HL-60 (cell line): Measurements from ENCODE around the gene MEX3A.
A peak's percentile ranks its signal among the peaks of the same experiment; 100 is the strongest.
"Not testable (repeated sequence)": the region's sequence is repeated elsewhere in the genome, so short reads cannot be mapped to it uniquely, and the experiment has no call there.

ENCODE experiments used
- DNase-seq, 2 experiments: peaks; one replicate each; pipeline ENCODE4 v3.0.0-alpha.2; 2010 to 2020; ENCODE audit warnings: low read depth in 1 of 2, low spot score in 1 of 2
- H3K27ac ChIP-seq: fragments of 250-450 bp; sonication (Bioruptor Pico); replicated peaks from 2 replicates; pipeline ENCODE4 v1.5.1; 2020; ENCODE audit warnings: mild to moderate bottlenecking, moderate library complexity
- H3K27me3 ChIP-seq: fragments of 250-450 bp; sonication (Bioruptor Pico); 2 replicates; pipeline ENCODE4 v1.5.1; 2021; ENCODE audit warnings: mild to moderate bottlenecking, moderate library complexity; ENCODE audit not compliant: insufficient read depth, poor library complexity, severe bottlenecking
- H3K4me3 ChIP-seq: replicated peaks from 2 replicates; pipeline ENCODE4 v1.5.1; 2011; ENCODE audit warnings: mild to moderate bottlenecking, control low read depth, low read length; ENCODE audit not compliant: insufficient read depth
- GABPA ChIP-seq: IDR thresholded peaks from 2 replicates; pipeline ENCODE4 v1.6.1; 2012; ENCODE audit warnings: low read depth
- POLR2AphosphoS5 ChIP-seq: IDR thresholded peaks from 2 replicates; pipeline ENCODE4 v1.6.1; 2012; ENCODE audit warnings: low read depth
- SPI1 ChIP-seq: IDR thresholded peaks from 2 replicates; pipeline ENCODE4 v1.6.1; 2012; ENCODE audit warnings: low read depth, mild to moderate bottlenecking, borderline replicate concordance
- TF ChIP-seq, protein P1 (sequence below): IDR thresholded peaks from one replicate; pipeline ENCODE4 v1.5.1; 2011; ENCODE audit warnings: low read length, control low read depth, inconsistent platforms; ENCODE audit not compliant: insufficient read depth
- TF ChIP-seq, protein P2 (sequence below): IDR thresholded peaks from 2 replicates; pipeline ENCODE4 v1.6.1; 2012; ENCODE audit warnings: low read depth; ENCODE audit not compliant: insufficient replicate concordance

MEX3A gene

DNA sequence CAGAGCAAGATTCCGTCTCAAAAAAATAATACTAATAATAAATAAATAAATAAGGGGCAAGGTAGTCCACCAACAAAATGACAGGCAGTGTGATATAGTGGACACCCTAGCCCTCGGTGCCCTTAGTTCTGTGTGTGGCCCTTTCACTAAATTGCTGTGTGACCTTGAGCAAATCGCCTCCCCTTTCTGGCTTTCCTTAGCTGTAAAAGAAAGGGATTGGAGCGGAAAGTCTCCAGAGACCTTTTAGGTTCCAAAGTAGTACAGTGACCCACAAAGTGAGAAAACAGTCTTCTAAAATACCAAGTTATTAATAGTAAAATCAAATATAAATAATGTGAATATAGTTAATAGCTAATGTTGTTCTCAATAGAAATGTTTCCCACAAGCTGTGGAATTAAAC, 39.8 kb upstream of the MEX3A start:
- Histone ChIP-seq H3K27me3 (no peaks in the 10 kb centered on the region), H3K27ac (peak overlapping the region; percentile 30; the same call in 1 of the 2 replicates), H3K4me3 (no peak overlapping the region)
- TF ChIP-seq SPI1 (no peak), GABPA (no peak), POLR2AphosphoS5 (no peak)
- TF ChIP-seq, protein P1, sequence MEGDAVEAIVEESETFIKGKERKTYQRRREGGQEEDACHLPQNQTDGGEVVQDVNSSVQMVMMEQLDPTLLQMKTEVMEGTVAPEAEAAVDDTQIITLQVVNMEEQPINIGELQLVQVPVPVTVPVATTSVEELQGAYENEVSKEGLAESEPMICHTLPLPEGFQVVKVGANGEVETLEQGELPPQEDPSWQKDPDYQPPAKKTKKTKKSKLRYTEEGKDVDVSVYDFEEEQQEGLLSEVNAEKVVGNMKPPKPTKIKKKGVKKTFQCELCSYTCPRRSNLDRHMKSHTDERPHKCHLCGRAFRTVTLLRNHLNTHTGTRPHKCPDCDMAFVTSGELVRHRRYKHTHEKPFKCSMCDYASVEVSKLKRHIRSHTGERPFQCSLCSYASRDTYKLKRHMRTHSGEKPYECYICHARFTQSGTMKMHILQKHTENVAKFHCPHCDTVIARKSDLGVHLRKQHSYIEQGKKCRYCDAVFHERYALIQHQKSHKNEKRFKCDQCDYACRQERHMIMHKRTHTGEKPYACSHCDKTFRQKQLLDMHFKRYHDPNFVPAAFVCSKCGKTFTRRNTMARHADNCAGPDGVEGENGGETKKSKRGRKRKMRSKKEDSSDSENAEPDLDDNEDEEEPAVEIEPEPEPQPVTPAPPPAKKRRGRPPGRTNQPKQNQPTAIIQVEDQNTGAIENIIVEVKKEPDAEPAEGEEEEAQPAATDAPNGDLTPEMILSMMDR: no peak
- TF ChIP-seq, protein P2, sequence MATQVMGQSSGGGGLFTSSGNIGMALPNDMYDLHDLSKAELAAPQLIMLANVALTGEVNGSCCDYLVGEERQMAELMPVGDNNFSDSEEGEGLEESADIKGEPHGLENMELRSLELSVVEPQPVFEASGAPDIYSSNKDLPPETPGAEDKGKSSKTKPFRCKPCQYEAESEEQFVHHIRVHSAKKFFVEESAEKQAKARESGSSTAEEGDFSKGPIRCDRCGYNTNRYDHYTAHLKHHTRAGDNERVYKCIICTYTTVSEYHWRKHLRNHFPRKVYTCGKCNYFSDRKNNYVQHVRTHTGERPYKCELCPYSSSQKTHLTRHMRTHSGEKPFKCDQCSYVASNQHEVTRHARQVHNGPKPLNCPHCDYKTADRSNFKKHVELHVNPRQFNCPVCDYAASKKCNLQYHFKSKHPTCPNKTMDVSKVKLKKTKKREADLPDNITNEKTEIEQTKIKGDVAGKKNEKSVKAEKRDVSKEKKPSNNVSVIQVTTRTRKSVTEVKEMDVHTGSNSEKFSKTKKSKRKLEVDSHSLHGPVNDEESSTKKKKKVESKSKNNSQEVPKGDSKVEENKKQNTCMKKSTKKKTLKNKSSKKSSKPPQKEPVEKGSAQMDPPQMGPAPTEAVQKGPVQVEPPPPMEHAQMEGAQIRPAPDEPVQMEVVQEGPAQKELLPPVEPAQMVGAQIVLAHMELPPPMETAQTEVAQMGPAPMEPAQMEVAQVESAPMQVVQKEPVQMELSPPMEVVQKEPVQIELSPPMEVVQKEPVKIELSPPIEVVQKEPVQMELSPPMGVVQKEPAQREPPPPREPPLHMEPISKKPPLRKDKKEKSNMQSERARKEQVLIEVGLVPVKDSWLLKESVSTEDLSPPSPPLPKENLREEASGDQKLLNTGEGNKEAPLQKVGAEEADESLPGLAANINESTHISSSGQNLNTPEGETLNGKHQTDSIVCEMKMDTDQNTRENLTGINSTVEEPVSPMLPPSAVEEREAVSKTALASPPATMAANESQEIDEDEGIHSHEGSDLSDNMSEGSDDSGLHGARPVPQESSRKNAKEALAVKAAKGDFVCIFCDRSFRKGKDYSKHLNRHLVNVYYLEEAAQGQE: no peak
- no peak for DNase-seq

DNA sequence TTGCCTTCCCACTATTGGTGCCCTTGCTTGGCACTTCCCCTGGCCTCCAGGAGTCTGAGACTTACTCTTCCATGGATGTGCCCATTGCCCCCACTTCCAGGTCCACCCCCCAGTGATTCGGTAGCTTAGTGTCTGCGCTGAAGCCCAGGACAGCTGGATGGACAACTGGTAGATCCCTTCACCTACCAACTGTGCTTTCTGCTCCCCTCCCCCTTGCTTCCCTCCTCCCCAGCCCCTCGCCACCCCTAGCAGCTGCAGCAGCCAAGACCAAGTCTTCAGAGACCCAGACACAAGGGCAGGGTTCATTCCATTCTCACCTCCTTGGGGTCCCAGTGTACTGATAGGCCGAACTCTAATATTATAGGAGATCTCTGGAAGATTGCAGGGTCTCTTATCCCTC, 39.2 kb upstream of the MEX3A start:
- Histone ChIP-seq H3K27ac (no peak overlapping the region), H3K27me3 (no peaks in the 10 kb centered on the region), H3K4me3 (no peak overlapping the region)
- no peak for DNase-seq
- TF ChIP-seq SPI1 (no peak), POLR2AphosphoS5 (no peak), GABPA (no peak)
- TF ChIP-seq, protein P2: no peak
- TF ChIP-seq, protein P1: no peak

DNA sequence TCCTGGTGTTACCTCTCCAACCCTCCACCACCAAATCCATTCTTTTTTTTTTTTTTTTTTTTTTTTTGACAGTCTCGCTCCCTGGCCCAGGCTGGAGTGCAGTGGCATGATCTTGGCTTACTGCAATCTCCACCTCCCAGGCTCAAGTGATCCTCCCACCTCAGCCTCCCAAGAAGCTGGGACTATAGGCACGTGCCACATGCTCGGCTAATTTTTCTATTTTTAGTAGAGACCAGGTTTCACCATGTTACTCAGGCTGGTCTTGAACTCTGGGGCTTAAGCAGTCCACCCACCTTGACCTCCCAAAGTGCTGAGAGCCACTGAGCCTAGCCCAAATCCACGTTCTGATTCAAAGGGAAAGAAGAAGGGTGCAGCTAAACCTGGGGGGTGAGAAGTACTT, 38.7 kb upstream of the MEX3A start:
- not testable (repeated sequence) for H3K4me3 ChIP-seq, H3K27me3 ChIP-seq, H3K27ac ChIP-seq, DNase-seq

DNA sequence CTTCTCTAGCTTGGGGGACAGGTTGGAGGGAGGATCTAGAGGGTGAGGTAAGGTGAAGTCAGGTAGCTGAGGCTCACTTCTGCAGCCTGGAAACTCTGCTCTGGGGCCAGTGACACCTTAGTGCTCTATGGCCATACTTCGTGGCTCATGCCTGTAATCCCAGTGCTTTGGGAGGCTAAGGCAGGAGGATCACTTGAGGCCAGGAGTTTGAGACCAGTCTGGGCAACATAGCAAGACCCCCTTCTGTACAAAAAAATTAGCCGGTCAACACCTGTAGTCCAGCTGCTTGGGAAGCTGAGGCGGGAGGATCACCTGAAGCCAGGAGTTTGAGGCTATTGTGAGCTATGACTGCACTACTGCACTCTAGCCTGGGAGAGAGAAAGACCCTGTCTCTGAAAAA, 38.1 kb upstream of the MEX3A start:
- no peak for DNase-seq
- no peaks in the 10 kb centered on the region for H3K27me3 ChIP-seq
- no peak overlapping the region for H3K4me3 ChIP-seq
- TF ChIP-seq, protein P1: no peak
- no peak overlapping the region for H3K27ac ChIP-seq
